ENCODE results near the gene MT1HL1.
"Not testable (repeated sequence)": the region's sequence is repeated elsewhere in the genome, so short reads cannot be mapped to it uniquely, and the experiment has no call there.

MT1HL1 gene

GRCh38 chr1:236974025-236974424 is 30.2 kb downstream of the MT1HL1 start:
- DNase-seq = not testable (repeated sequence)

DNA sequence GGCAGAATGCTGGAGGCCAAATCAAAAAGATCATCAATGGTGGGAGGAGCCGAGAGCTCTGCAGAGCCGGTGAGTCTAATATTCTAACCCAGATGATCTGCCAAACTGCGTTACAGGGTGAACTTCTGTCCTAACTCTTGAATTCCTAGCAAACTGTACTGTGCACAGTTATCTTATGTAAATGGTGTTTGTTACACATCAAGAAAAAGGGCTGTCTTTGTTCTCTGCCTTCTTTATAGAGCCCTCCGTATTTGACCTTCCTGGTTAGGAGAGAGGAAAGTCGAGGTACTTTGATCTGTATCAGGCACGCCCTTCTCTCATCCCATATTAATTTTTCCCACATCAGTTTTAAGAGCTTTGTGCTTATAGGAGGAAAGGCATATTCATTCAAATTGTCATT is 37.6 kb downstream of the MT1HL1 start:
- DNase-seq = no peak

DNA sequence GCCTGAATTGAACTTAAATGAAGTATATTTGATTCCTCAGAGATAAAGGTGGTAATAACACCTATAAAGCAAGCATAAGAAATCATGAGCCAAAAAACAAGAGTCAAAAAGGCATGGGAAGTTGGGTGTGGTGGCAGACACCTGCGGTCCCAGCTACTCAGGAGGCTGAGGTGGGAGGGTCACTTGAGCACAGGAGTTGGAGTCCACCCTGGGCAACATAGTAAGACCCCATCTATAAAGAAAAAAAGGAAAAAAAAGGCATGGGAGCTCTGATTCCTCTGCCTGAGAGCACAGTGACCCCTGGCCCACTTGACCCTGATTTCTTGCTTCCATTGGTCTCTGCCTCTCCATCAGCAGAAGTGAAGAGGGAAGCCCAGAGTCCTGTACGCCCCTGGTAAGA is 40.3 kb downstream of the MT1HL1 start:
- DNase-seq = no peak

- no peak for DNase-seq
Observed at GRCh38 chr1:236959112-236959511, 45.1 kb downstream of the MT1HL1 start.

DNA sequence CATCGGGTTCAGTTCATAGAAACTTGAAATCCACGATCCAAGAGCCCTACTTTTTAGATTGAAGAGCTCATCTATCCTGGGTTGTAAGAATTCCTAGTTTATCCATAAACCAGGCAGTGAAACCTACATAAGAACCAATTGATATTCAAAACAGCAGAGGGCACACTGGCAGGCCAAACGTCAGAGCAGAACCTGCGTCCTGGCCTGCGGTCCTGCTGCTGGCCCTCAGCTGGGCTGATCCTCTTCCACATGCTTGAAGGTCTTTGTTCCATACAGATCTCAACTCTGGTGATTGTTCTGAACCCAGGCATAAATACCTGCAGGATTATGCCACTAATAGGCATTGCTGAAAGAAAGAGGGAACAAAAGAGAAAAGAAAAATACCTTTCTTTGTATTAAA is 47.0 kb downstream of the MT1HL1 start:
- no peak for DNase-seq

Data from NCI-H2081 treated with DMSO at 0.1 percent for 48 hours (cell line).